AG09319 (cell line): ENCODE results near the gene LAMA5.

ENCODE experiments used
- DNase-seq: peaks from one replicate; pipeline ENCODE4 v3.0.0-alpha.2; 2010; ENCODE audit warnings: low read depth; ENCODE audit errors: extremely low read depth
- CTCF ChIP-seq: IDR thresholded peaks from 2 replicates; pipeline ENCODE4 v1.5.1; 2011; ENCODE audit warnings: low read depth, mild to moderate bottlenecking, inconsistent platforms, low read length, moderate library complexity

The LAMA5 gene

GRCh38 chr20:62323980-62324906, 42.9 kb downstream of the LAMA5 start:
- DNase-seq, result no peak
- no peak for TF ChIP-seq CTCF

GRCh38 chr20:62323146-62323979, 43.7 kb downstream of the LAMA5 start:
- DNase-seq, result no peak
- TF ChIP-seq CTCF, result no peak

GRCh38 chr20:62322492-62323041, 44.5 kb downstream of the LAMA5 start:
- no peak for DNase-seq
- TF ChIP-seq CTCF, result no peak

GRCh38 chr20:62321975-62322374, 45.1 kb downstream of the LAMA5 start:
- TF ChIP-seq CTCF, result no peak
- DNase-seq, result no peak

- no peak for DNase-seq
- no peak for TF ChIP-seq CTCF
Measured at GRCh38 chr20:62321521-62321948, 45.6 kb downstream of the LAMA5 start.

GRCh38 chr20:62320581-62321354, 46.3 kb downstream of the LAMA5 start:
- TF ChIP-seq CTCF, result no peak
- no peak for DNase-seq
